Endothelial cell of hepatic sinusoid (primary cell): ENCODE data around the gene POFUT2.

Experiments
- in situ Hi-C: cut with HindIII; loops from 2 replicates; pipeline ENCODE4 v1.10.0; 2017; ENCODE audit warnings: low sequenced_read_pairs

Gene POFUT2

DNA sequence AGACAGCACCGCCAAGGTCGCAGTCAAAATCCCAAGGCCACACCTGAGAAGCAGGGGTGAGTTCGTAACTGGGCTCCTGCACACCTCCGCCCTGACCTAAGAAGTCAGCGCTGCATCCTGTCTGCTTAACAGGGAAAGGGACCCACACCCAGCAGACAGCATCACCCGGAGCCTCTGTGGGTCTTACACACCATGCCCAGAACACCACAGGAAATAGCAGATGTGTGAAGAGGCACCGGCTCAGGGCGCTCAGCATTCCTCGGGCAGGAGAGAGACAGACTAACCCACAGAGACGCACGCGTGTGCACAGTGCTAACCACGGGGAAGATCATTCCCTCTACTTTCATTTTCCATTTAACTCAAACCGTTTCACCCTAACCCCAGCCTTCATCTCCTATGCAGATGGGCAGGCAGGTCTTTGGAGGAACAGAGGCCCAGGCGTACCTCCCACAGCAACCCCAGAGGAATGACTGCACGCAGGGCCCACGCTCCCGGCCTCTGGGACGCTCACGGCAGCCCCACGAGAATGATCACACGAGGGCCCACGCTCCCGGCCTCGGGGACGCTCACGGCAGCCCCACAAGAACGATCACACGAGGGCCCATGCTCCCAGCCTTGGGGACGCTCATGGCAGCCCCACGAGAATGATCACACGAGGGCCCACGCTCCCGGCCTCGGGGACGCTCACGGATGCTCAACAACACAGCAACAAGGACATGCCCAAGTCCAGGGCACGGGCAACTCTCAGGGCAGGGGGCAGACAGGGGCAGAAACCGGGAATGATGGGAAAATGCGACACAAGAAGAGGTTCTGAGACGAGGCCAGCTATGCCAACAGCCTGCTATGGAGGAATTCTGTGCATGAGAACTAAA lies 20.9 kb downstream of the POFUT2 start:
- in situ Hi-C loops = no loop called here

DNA sequence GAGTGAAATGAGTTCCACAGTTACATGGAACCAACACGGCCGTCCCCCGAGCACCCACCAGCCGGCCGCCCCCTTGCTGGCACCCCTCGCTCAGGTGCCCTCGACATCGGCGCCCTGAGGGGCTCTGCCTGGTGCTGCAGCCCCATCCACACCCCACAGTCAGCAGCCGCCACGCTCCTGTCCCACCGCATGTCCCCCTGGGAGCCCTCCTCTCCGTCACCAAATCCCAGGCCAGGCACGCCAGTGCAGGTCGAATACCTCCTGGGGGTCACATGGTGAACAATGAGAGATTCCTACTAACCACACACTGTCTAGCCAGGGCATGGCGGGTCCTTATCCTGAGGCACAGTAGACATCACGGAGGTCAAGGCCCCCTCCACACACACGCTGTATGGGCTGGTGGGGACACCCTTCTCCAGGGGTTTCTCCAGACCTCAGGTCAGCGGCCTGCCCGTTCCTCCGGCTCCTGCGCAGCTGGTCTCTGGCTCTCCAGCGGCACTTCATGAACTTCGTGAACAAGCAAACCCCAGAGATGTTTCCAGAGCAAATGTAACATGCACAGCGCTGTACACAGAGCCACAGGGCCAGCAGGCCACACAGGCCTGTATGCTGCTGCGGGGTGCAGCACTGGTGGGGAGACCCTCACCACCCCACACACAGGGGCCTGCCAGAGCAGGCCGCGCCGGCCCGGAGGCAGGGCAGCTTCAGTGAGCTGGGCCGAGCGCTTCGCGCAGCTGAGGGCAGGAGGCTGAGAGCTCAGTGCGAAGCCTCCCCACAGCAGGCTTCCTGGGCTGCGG lies 21.8 kb downstream of the POFUT2 start:
- in situ Hi-C loops = no loop called here

GRCh38 chr21:45264912-45265515 lies 22.7 kb downstream of the POFUT2 start:
- in situ Hi-C loops = no loop called here

DNA sequence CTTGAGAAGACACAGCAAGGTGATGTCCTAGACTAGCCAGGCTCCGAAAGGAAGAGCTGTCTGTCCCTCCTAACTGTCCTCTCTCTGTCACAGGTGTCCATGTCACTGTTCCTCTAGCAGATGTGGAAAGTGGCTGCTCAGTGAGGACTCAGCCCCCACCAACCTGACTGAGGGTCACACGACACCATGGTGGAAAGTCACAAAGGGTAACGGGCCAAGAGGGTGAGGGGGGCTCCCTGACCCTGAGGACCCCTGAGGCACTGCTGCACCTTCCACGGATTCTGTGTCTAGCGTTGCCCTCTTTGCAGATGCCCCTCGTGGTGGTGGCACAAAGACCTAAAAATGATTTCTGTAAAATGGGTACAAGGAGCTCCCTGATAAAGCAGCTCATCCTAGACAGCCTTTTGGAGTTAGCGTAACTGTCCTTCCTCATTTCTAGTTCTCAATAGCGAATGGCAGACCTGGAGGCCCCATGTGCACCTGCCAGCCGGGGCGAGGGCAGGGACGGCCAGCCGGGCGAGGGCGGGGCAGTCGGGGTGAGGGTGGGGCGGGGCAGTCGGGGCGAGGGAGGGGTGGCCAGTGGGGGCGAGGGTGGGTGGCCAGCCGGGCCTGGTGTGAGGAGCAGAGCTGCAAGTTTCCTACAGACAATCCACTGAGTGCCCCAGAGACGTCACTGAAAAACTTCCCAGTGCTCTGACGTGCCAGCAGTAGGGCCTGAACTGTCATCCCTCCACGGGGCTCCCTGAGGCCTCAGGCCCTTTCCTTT lies 23.4 kb downstream of the POFUT2 start:
- in situ Hi-C loops = no loop called here

- in situ Hi-C loops = no loop called here
Measured at GRCh38 chr21:45263534-45263933, 24.2 kb downstream of the POFUT2 start.

- in situ Hi-C loops = no loop called here
Measured at GRCh38 chr21:45262616-45263015, 25.1 kb downstream of the POFUT2 start.

DNA sequence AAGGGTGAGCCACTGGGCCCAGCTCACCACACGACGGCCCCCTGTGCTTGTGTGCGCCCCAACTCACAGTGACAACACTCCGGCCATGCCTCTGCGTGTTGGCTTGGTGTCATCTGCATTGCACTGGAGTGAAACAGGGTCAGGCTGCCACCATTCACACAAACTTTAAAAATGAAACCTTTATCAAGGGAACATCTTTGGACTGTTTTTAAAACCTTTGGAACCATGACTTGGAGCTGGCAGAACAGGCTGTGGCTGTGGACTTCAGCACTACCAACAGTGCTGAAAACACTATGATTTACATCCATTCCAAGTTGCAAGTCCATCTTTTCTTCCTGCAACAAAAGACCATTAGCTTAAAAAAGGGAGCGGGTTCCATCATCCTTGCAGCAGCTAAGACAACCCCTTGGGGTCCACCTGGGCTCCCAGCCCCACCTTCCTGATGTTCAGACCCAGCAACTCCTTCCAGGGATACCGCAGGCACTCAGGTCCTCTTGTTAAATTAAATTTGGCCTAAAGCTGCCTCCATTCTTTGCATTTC lies 25.6 kb downstream of the POFUT2 start:
- in situ Hi-C loops = no loop called here

DNA sequence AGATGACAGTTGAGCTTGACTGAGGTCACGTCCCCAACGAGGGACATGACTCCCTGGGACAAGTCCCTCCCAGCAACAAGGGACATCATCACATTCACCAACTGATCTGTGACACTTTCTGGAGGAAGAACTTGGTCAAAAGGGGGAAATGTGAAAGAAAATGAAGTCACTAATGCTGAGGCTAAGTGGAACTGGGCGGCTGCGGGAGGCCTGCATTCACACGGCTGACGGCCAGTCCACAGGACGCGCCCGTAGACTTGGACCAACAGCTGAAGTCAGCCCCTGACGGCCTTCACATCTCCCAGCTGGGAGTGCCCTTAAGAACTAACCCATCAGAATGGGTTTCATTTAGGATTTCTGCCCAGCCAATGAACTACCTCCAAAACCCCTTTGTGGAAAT lies 26.6 kb downstream of the POFUT2 start:
- in situ Hi-C loops = no loop called here

- in situ Hi-C loops = no loop called here
Measured at GRCh38 chr21:45260191-45260825, 27.4 kb downstream of the POFUT2 start.

- in situ Hi-C loops = no loop called here
Measured at GRCh38 chr21:45259206-45259840, 28.4 kb downstream of the POFUT2 start.

DNA sequence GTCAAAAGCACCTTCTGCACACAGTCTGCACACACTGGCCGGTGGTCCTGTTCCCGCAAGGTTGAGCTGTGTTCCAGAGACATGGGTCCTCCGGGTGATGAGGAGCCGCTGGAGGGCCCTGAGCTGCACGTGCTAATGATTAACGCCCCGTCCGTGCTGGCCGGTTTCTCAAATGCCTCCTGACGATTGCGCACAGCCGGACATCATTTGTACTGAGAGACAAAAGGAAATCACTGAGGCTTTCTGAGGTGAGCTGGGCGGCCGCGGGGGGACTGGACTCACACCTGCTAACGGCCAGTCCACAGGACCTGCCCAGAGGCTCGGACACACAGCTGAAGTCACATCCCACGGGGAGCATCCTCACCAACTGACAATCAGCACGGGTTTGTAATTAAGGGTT lies 29.2 kb downstream of the POFUT2 start:
- in situ Hi-C loops = no loop called here

- in situ Hi-C loops = no loop called here
Measured at GRCh38 chr21:45257673-45258341, 29.9 kb downstream of the POFUT2 start.

DNA sequence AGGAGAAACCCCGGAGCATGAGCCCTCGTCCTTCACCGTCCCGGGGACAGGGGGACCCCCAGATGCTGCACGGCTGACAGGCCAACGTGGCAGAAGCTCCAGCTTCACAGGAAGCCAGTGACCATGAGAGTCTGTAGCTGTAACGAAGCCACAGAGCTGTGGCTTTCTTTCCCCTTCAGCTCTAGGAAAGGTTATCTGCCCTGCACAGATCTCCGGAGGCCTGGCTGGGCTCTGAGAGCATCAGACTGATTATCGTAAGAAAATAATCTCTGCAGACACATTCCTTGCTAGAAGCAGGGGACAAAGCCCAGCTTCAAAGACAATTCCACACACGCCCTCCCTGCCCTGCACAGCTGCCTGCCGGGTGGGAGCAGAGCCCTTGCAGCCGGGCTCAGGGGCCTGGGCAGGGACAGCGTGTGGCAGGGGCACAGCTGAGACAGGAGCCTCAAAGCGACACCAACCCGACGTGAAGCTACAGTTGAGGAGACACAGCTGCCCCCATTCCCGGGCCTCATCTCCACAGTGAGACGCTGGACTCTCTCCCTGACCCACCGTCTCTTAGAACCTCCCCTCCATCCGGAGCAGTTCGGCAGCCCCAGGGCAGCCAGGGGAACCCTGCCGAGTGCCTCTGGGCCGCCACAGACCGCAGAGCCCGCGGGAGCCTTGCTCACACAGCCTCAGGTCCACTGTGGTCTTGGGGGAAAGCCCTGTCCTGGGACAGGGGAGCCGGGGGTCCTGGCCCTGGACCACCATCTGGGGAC lies 30.6 kb downstream of the POFUT2 start:
- in situ Hi-C loops = no loop called here

DNA sequence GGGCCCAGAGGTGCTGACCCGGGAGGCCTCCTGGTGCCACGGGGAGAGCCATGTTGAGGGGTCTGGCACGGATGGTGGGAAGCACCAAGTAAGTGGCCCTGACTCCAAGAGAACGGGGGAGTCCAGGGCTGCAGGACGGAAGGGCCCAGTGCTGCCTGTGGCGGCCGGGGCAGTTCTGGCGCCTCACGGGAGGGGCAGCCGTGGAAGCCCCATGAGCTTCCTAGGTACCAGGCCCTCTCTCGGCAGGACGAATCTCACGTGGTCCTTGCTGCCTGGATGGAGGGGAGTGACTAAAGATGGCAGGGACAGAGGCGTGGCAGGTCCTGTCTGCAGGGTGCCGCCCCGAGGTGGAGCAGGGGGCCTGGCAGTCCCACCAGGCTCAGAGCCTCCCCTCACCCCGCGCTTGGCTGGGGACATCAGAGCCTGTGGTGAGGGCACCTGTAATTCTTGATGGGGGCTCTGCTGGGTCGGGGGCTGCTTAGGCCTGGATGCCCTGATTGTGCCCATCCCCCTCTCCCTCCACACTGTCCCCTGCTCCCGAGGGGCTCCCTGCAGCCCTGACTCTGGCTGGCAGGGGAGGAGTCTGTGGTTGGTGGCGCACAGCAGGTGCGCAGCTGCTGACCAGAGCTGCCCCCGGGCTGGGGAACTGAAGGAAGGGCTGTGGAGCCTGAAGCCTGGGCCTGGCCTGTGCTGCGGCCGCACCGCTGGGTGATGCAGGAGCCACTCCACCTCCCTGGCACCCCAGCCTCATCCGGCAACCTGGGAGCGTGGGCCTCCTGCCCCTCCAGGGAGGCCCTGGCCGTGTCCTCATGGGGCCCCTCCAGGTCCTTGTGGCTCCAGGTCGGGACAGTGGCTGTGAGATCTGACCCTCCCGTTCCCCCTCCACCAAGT lies 31.4 kb downstream of the POFUT2 start:
- in situ Hi-C loops = no loop called here

- in situ Hi-C loops = no loop called here
Measured at GRCh38 chr21:45255381-45256020, 32.2 kb downstream of the POFUT2 start.

GRCh38 chr21:45254460-45254930 lies 33.2 kb downstream of the POFUT2 start:
- in situ Hi-C loops = no loop called here
